GM19239 (cell line): ENCODE data around the gene LGR6.
"Not testable (repeated sequence)": the region's sequence is repeated elsewhere in the genome, so short reads cannot be mapped to it uniquely, and the experiment has no call there.

Source experiments
- DNase-seq: peaks from one replicate; pipeline ENCODE4 v3.0.0; 2011; ENCODE audit warnings: low spot score; ENCODE audit not compliant: insufficient read length
- FAIRE-seq: peaks from 2 replicates; lab custom pipeline; 2011; peaks lifted over from hg19 to GRCh38; lab: Jason Lieb, UNC

Gene LGR6

DNA sequence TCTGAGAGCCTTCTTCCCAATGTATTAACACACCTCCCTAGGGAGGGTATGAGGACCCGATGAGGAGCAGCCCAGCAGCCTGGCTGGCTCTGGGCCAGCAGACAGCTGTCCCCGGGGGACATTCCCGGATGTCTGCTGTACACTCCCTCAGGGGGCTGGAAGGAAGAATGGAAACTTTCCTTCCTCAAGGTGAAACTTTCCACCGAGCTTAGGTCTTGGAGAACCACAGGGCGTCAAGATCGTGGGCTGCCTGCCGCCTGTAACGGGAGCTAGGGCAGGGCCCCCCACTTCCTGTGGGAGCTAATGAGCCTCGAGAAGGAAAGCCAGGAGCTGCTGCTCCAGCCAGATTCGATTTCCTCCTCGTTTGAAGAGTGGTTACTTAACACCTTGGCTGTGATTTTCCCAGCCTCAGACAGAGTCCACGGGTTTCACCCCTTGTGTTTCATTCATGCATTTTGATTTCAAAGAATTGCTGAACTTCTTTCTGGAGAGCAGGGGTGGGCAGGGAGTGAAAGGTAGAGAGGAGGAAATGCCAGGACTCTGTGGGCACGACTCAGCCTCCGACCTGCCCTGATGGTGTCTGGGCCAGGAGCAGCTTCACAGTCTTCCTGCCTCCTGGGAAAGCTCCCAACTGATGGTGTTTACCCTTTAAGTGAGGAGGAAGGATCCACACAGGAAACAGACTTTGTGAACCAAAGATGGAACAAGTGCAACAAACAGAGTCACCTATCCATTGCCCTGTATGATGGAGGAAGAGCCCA lies 118.5 kb downstream of the LGR6 start:
- FAIRE-seq: no peak

DNA sequence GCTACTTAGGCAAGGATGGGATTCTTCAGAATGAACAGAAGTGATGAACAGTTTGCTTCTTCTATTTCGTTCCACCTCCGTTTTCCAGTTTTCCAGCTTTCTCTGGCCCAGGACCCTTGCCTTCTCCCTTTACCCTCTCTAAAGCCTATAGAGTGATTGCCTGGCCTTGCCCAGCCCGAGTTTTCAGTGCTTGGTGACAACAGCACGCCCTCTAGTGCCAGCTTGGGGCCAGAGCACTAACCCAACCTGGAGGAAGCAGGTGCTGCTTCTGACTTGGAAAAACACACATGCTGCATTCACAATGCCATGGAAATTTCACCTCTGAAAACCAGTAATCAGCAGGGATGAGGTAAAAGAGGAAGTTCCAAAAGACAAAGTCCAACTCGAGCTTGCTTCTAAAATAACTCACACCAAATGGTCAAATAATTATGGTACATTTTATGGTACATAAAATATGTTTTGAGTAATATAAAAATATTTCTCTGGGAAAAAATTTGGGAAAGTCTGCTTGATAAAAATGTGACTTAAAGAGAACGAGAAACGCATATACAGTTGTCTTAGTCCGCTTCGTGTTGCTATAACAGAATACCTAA lies 122.1 kb downstream of the LGR6 start:
- FAIRE-seq (peak; percentile 56), DNase-seq (peak; percentile 74)

More for the DNA sequence above, 118.5 kb downstream of the LGR6 start:
- DNase-seq: no peak

DNA sequence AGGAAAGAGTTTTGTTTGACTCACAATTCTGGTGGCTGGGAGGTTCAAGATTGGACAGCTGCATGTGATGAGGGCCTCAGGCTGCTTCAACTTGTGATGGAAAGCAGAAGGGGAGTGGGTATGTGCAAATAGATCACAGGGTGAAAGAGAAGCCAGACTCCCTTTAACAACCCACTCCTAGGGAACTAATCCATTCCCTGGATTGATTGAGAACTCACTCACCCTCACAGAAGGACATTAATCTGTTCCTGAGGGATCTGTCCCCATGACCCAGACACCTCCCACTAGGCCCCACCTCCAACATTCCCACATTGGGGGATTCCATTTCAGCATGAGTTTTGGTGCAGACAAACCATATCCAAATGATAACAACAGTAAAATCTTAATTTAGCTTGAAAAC lies 122.6 kb downstream of the LGR6 start:
- FAIRE-seq (no peak), DNase-seq (no peak)

DNA sequence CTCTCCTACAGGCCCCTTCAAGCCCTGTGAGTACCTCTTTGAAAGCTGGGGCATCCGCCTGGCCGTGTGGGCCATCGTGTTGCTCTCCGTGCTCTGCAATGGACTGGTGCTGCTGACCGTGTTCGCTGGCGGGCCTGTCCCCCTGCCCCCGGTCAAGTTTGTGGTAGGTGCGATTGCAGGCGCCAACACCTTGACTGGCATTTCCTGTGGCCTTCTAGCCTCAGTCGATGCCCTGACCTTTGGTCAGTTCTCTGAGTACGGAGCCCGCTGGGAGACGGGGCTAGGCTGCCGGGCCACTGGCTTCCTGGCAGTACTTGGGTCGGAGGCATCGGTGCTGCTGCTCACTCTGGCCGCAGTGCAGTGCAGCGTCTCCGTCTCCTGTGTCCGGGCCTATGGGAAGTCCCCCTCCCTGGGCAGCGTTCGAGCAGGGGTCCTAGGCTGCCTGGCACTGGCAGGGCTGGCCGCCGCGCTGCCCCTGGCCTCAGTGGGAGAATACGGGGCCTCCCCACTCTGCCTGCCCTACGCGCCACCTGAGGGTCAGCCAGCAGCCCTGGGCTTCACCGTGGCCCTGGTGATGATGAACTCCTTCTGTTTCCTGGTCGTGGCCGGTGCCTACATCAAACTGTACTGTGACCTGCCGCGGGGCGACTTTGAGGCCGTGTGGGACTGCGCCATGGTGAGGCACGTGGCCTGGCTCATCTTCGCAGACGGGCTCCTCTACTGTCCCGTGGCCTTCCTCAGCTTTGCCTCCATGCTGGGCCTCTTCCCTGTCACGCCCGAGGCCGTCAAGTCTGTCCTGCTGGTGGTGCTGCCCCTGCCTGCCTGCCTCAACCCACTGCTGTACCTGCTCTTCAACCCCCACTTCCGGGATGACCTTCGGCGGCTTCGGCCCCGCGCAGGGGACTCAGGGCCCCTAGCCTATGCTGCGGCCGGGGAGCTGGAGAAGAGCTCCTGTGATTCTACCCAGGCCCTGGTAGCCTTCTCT lies 124.6 kb downstream of the LGR6 start:
- DNase-seq (no peak), FAIRE-seq (no peak)

DNA sequence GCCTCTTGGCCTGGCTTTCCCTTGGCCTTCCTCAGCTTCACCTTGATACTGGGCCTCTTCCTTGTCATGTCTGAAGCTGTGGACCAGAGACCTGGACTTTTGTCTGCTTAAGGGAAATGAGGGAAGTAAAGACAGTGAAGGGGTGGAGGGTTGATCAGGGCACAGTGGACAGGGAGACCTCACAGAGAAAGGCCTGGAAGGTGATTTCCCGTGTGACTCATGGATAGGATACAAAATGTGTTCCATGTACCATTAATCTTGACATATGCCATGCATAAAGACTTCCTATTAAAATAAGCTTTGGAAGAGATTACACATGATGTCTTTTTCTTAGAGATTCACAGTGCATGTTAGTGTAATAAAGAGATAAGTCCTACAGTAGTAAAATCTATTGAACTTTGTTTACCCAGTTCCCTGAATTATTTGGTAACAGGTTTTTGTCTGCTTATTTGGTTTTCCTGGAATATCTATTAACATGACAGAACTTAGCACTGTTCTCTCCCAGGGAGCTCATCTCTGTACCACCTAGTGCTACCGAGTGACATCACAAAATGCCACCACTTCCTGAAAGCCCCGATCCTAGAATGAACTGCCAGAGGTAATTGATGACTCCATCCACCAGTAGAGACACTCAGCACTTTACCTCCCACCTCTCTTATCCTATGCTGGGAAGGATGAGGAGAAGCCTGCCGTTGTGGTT lies 125.9 kb downstream of the LGR6 start:
- DNase-seq: no peak
- no peak for FAIRE-seq

DNA sequence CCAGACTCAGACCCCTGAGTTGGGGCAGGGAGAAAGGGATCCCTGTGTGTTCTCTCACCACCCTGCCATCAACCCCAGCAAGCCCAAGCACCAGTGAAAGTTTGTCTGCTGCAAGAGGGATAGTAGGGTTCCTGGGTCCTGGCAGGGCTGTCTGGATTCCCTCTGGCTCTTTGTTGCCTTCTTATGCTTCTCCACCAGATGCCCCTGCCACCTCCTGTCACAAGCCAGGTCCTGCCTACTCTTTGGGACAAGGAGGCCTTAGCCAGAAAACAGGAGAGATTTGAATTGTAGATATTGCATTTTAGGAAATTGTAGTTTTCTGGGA lies 126.4 kb downstream of the LGR6 start:
- DNase-seq (no peak), FAIRE-seq (no peak)

DNA sequence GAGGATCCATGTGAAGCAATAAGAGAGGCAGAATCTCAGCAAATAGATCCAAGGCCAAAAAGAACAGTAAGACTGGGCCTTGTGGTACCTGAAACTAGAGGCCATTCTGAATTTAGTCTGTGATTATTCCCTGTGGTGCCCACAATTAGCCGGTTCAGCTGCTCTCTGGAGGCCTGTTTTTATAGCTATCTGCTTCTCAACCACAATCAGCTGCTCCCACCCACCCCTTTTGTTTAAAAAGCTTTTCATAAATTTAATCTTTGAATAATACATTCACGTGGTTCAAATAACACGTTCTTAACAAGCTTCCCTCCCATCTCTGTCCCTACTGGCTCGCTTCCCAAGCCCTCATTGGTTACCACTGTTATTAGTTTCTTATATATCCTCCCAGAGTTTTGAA lies 130.1 kb downstream of the LGR6 start:
- FAIRE-seq (no peak), DNase-seq (no peak)

DNA sequence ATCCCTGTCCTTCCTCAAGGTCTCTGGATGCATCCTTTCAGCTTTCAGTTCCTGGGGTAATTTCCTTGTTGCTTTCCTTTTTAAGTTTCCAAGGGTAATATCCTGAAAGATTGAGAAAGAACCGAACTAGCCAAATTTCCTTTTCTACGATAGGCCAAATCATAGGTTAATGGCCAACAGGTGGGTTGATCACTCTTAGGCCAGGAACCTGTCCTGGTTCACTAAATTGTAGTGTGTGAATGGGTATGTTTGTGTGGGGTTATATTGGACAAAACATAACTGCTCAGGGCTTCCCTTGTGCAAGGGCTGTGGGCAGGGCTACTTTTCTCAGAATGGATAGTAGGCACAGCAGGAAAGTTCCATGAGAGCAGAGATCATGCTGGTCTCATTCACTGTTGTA lies 131.0 kb downstream of the LGR6 start:
- DNase-seq (no peak), FAIRE-seq (no peak)

DNA sequence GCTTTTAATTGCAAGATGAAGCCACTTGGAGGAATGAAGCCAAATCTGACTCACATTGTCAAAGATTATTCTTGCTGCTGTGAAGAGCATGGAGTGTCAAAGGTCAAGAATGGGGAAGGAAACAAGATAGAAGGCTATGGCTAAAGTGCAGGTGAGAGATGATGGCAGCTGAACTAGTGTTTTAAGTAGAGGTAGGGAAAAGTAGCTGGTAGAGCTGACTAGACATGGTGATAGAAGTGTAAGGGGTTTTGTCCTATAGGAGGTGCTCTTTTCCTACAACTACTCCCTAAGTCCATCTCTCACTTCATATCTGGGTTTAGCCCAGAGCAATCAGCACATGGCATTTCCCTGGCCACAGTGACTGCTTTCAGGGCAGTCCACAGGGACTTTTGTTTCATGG lies 136.3 kb downstream of the LGR6 start:
- FAIRE-seq: no peak
- no peak for DNase-seq

DNA sequence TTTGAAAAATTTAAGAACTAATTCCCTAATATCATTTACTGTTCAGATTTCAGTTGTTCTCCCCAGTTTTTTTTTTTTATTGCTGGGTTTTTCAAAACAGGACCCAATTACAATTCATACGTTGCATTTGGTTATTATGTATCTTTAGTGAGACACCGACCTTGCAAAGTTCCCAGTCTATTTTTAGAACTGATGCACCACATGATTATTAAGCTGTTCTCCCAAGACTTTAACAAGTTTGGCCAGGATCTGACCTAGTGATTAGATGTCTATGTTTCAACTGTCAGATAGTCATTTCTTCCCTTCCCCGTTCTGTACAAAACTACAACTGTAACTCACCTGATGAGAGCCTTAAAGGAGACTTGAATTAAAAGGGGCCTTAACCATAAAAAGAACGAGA lies 140.3 kb downstream of the LGR6 start:
- DNase-seq: no peak
- no peak for FAIRE-seq

DNA sequence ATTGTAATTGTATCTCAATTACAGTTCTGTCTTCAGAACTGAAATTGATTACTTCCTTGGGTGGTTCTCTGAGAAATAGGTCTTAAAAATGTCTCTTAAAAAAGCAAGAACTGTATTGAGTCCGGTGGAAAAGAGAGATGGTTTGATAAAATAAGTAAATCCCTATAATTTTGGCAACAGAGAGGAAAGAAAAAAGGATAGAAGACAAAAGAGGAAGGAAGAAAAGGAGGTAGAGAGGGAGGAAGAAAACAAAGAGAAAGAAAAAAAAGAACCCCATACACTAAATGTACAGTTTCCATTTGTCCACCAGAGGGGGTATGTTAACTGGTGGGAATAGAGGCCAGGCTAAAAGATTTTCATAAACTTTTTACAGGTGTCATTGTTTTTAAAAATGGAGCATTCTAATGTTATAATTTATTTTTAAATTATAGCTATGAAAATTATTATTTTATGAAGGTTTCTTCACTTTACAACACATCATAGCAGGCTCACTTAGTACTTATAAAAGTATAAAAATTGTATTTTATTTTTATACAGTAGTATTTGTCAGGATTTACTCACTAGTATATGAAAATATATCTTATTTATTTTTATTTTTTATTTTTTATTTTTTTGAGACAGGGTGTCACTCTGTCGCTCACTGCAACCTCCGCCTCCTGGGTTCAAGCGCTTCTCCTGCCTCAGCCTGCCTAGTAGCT lies 150.2 kb downstream of the LGR6 start:
- no peak for FAIRE-seq

DNA sequence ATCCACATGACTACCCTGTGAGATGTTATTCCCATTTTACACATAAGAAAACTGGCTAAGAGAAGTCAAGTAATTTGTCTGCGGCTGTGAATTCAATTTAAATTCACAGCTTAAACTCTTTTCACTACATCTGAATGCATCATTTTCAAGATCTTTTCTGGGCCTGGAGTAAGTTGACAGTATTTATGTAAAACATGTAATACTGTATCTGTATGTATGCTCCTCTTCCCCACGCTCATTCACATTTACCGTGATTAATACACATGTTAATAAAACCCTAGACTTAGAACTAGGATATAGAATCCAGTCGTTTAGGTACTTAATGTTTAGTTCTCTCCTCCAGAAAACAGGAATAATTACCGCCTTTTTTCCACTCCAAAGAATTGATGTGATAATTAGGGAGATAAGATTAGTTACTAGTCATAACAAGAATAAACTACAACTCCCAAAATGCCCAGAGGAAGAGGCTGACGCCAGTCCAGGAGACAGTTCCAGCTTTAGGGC lies 154.5 kb downstream of the LGR6 start:
- FAIRE-seq (no peak), DNase-seq (no peak)

More for the DNA sequence above, 150.2 kb downstream of the LGR6 start:
- no peak for DNase-seq

DNA sequence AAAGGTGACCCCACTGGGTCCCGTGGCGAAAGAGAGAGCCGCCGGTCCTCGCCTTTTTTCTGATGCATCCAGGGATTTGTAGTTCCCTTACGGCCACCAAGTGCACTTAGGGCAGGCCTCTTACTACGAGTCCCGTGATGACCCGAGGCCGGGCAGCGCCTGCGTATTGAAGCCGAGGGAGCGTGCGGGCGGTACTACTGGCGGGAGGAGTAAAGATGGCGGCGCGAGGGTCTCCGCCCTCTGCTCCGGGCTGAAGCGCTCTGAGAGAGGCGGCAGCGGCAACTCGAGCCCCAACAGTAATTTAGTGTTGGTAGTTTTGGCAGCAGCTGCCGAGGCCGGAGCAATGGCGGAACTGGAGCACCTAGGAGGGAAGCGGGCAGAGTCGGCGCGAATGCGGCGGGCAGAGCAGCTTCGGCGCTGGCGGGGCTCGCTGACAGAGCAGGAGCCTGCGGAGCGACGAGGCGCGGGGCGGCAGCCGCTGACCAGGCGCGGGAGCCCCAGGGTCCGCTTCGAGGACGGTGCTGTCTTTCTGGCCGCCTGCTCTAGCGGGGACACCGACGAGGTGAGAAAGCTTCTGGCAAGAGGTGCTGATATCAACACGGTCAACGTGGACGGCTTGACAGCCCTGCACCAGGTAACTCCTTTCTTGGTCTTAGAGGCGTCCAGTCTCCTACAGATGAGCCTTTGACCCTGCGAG lies 155.1 kb downstream of the LGR6 start, which contains the start of gene PPP1R12B:
TSS of gene PPP1R12B (plus strand) at position 191 of the 697 bp plus-strand sequence. CDS start at position 344, 153 bp downstream.
- DNase-seq: peak; percentile 72
- peak; percentile 98 for FAIRE-seq

DNA sequence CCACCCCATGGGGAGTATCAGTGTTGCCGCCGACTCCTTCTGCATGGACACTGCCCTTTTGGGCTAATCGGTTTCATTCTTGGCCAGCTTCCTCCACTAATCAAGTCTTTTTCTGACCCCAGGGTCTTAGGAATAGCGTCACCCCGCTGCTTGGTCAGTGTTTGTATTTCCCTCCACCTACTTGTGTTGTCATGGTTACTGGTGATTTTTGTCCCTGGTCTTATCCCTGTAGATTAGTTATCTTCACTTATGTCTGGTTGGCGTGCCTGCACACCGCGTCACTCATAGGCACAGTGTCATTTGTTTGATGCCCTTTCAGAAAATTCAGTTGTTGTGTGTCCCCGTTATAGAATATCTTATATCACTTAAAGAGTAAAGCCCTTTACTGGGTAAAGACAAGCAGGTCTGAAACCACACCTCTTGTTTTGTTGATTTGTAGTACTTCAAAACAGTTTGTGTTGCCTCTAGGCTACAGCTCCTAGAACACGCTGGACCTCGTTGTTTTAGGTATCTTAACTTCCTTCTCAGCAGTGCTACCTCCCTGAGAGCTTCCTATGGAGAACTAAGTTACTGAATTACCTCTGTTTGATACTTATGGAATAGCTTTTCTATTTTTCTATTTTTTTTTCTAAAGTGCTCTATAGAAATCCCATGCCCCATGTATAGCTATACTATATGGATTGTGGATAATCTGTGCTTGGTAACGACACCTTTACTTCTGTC lies 155.8 kb downstream of the LGR6 start:
- no peak for DNase-seq
- FAIRE-seq: peak; percentile 45

DNA sequence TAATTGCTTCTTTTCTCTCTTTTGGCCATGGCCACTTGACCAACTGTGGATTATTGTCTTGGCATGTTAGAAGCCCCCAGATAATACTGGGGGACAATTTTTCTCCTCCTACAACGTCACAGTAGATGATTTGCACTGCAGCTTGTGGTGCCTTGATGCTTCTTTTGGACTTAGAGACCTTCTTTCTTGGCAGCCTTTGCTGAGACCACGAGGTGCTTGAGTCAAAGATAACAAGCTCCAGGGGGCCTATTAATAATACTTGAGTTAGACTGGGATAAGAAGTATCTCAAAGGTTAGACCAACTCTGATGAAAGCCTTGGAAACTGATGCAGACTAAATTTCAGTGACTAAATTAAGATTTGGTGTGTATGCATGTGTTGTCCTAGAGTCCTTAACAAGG lies 158.1 kb downstream of the LGR6 start:
- DNase-seq (no peak), FAIRE-seq (no peak)

DNA sequence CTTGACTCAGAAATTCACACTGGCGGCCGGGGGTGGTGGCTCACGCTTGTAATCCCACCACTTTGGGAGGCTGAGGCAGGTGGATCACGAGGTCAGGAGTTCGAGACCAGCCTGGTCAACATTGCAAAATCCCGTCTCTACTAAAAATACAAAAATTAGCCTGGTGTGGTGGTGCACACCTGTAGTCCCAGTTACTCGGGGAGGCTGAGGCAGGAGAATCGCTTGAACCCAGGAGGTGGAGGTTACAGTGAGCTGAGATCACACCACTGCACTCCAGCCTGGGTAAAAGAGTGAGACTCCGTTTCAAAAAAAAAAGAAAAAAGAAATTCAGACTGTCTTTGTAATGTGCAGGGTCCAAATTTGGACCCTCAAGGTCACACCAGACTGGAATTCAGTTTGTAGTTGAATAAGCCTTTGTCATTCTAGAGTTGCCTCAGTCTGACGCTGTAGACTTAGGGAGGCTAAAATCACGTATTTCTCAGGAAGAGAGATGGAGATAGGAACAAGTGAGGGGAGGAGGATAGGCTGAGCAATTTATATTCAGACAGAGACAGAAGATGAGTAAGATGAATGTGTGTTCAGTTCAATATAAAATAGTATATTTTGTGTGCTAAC lies 159.1 kb downstream of the LGR6 start:
- FAIRE-seq, DNase-seq: not testable (repeated sequence)

DNA sequence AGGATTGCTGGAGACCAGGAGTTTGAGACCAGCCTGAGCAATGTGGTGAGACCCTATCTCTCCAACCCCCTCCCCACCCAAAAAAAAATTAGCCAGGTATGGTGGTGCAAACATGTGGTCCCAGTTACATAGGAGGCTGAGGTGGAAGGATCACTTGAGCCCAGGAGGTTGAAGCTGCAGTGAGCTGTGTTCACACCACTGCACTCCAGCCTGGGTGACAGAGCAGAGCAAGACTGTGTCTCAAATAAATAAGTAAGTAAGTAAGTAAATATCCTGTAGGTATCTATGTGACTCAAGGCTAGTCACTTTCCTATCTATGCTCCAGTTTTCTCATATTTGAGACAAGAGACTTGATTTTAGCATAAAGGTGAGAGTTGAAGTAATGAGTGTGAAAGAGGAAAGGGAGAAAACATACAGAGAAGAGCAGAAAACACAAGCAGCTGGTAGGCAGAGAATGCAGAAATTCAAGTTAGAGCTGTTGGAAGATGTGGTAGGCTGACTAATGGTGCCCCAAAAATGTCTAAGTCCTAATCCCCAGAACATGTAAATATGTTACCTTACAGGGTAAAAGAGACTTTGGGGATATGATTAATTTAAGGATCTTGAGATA lies 162.4 kb downstream of the LGR6 start:
- DNase-seq (no peak), FAIRE-seq (no peak)
